GM19397 (cell line): ENCODE data around the gene MVP.
A peak's percentile ranks its signal among the peaks of the same experiment; 100 is the strongest.
"Not testable (repeated sequence)": the region's sequence is repeated elsewhere in the genome, so short reads cannot be mapped to it uniquely, and the experiment has no call there.

Experiments used
- ATAC-seq: cut with Tn5 transposase; IDR thresholded peaks from one replicate; pipeline ENCODE4 v1.9.1; 2021; ENCODE audit warnings: mild to moderate bottlenecking, moderate library complexity; ENCODE audit not compliant: unreplicated experiment

MVP gene

GRCh38 chr16:29814592-29814991, 5.7 kb upstream of the MVP start:
- no peak for ATAC-seq

- no peak for ATAC-seq
Measured at GRCh38 chr16:29815032-29815721, 5.1 kb upstream of the MVP start.

- peak; percentile 59 for ATAC-seq
Measured at GRCh38 chr16:29815793-29816693, 4.2 kb upstream of the MVP start, which contains the start of gene PAGR1. Gene PAGR1, plus strand, starts transcription at chr16:29816152. Its CDS starts 374 bp downstream, at chr16:29816526.

- peak; percentile 3 for ATAC-seq
Measured at GRCh38 chr16:29816694-29817441, 3.4 kb upstream of the MVP start.

- no peak for ATAC-seq
Measured at GRCh38 chr16:29818082-29818481, 2.2 kb upstream of the MVP start.

- no peak for ATAC-seq
Measured at GRCh38 chr16:29819506-29819905, 756 bp upstream of the MVP start.

- ATAC-seq = no peak
Measured at GRCh38 chr16:29820730-29821642, 724 bp downstream of the MVP start.

GRCh38 chr16:29821643-29822115, 1.4 kb downstream of the MVP start:
- no peak for ATAC-seq

GRCh38 chr16:29824589-29825144, 4.4 kb downstream of the MVP start:
- no peak for ATAC-seq

GRCh38 chr16:29825145-29826044, 5.1 kb downstream of the MVP start:
- no peak for ATAC-seq

GRCh38 chr16:29826342-29826695, 6.1 kb downstream of the MVP start:
- ATAC-seq = no peak

- ATAC-seq = no peak
Measured at GRCh38 chr16:29830774-29831173, 10.5 kb downstream of the MVP start.

- no peak for ATAC-seq
Measured at GRCh38 chr16:29831490-29831889, 11.2 kb downstream of the MVP start.

- ATAC-seq = not testable (repeated sequence)
Measured at GRCh38 chr16:29833219-29833618, 13.0 kb downstream of the MVP start.

- ATAC-seq = no peak
Measured at GRCh38 chr16:29834079-29834478, 13.8 kb downstream of the MVP start.

GRCh38 chr16:29835926-29836325, 15.7 kb downstream of the MVP start:
- ATAC-seq = no peak

GRCh38 chr16:29836623-29837022, 16.4 kb downstream of the MVP start:
- no peak for ATAC-seq

GRCh38 chr16:29837841-29838240, 17.6 kb downstream of the MVP start:
- no peak for ATAC-seq

- no peak for ATAC-seq
Measured at GRCh38 chr16:29839822-29840221, 19.6 kb downstream of the MVP start.
